GM23338 (cell line): ENCODE measurements around the gene C14orf132. TPM values are rescaled to one million over a fixed set of nuclear protein-coding genes. Genes with fewer than 3 reads are reported as not detected.

Experiments used
- ATAC-seq: fragments of 200-7000 bp; cut with Tn5 transposase; 3 replicates; pipeline ENCODE4 v1.9.1; 2020
- DNase-seq: peaks from one replicate; pipeline ENCODE4 v3.0.0-alpha.2; 2015; ENCODE audit warnings: low spot score
- H2AFZ ChIP-seq: fragments of 200-600 bp; sonication (generic); 2 replicates; pipeline ENCODE4 v1.8.0; 2016; ENCODE audit warnings: antibody characterized with exemption, mild to moderate bottlenecking, moderate library complexity
- H3F3A ChIP-seq: fragments of 200-600 bp; sonication (generic); replicated peaks from 2 replicates; pipeline ENCODE4 v1.8.0; 2017; ENCODE audit warnings: antibody characterized with exemption, mixed run types, low read depth
- H3K27ac ChIP-seq: fragments of 200-600 bp; sonication (generic); 2 replicates; pipeline ENCODE4 v1.6.1; 2016; ENCODE audit warnings: low read depth
- H3K27me3 ChIP-seq: fragments of 200-600 bp; sonication (generic); 2 replicates; pipeline ENCODE4 v1.8.0; 2016; ENCODE audit warnings: mild to moderate bottlenecking, mixed run types, moderate library complexity; ENCODE audit not compliant: insufficient read depth
- H3K36me3 ChIP-seq: fragments of 200-600 bp; sonication (generic); 2 replicates; pipeline ENCODE4 v1.8.0; 2016; ENCODE audit warnings: mild to moderate bottlenecking; ENCODE audit not compliant: insufficient read depth
- H3K4me1 ChIP-seq: fragments of 200-600 bp; sonication (generic); 2 replicates; pipeline ENCODE4 v1.8.0; 2016; ENCODE audit warnings: mild to moderate bottlenecking, moderate library complexity; ENCODE audit not compliant: insufficient read depth
- H3K4me2 ChIP-seq: fragments of 200-600 bp; sonication (generic); 2 replicates; pipeline ENCODE4 v1.7.1; 2017; ENCODE audit warnings: mixed run types
- H3K4me3 ChIP-seq: fragments of 200-600 bp; sonication (generic); 2 replicates; pipeline ENCODE4 v1.6.1; 2016; ENCODE audit warnings: mixed run types
- H3K79me2 ChIP-seq: fragments of 200-600 bp; sonication (generic); replicated peaks from 2 replicates; pipeline ENCODE4 v1.8.0; 2017; ENCODE audit warnings: mild to moderate bottlenecking; ENCODE audit not compliant: insufficient read depth
- H3K9me2 ChIP-seq: fragments of 200-600 bp; sonication (generic); 2 replicates; pipeline ENCODE4 v1.8.0; 2017; ENCODE audit not compliant: insufficient read depth
- H4K20me1 ChIP-seq: fragments of 200-600 bp; sonication (generic); replicated peaks from 2 replicates; pipeline ENCODE4 v1.8.0; 2017; ENCODE audit warnings: mild to moderate bottlenecking; ENCODE audit not compliant: insufficient read depth
- H3K27ac Mint-ChIP-seq: 2 replicates; pipeline ENCODE4 v1.8.0; 2020; ENCODE audit warnings: inconsistent platforms, mild to moderate bottlenecking, moderate library complexity, mixed read lengths
- H3K27me3 Mint-ChIP-seq: 3 replicates; pipeline ENCODE4 v1.8.0; 2022; ENCODE audit warnings: low read depth, mild to moderate bottlenecking, moderate library complexity, mixed read lengths, inconsistent platforms; ENCODE audit not compliant: insufficient read depth, poor library complexity
- H3K36me3 Mint-ChIP-seq: 3 replicates; pipeline ENCODE4 v1.8.0; 2021; ENCODE audit warnings: low read depth, mild to moderate bottlenecking, inconsistent platforms, moderate library complexity, mixed read lengths
- H3K4me1 Mint-ChIP-seq: 3 replicates; pipeline ENCODE4 v1.8.0; 2020; ENCODE audit warnings: mild to moderate bottlenecking, inconsistent platforms, mixed read lengths
- H3K4me3 Mint-ChIP-seq: 3 replicates; pipeline ENCODE4 v1.8.0; 2021; ENCODE audit warnings: moderate library complexity, mild to moderate bottlenecking, inconsistent platforms, mixed read lengths
- H3K9me3 Mint-ChIP-seq: 3 replicates; pipeline ENCODE4 v1.8.0; 2020; ENCODE audit warnings: moderate library complexity, mild to moderate bottlenecking, inconsistent platforms, mixed read lengths
- EZH2phosphoT487 ChIP-seq: fragments of 200-600 bp; sonication (generic); IDR thresholded peaks from one replicate; pipeline ENCODE4 v1.8.1; 2018; ENCODE audit warnings: antibody characterized with exemption; ENCODE audit not compliant: unreplicated experiment
- POLR2AphosphoS5 ChIP-seq: IDR thresholded peaks from 2 replicates; pipeline ENCODE4 v1.6.1; 2016; ENCODE audit warnings: antibody characterized with exemption, low read depth
- ZNF114 ChIP-seq: fragments of 250-450 bp; sonication (Bioruptor Pico); IDR thresholded peaks from 2 replicates; pipeline ENCODE4 v1.5.0; 2020; ENCODE audit warnings: mild to moderate bottlenecking, moderate library complexity
- polyA plus RNA-seq: library from polyadenylated mRNA; unstranded; fragments of >200 nt; fragmentation: Nextera tagmentation; extraction: Ambion mirVana; gene quantifications from 2 replicates; pipeline ENCODE4 v1.2.1, GENCODE V29; 2016
- total RNA-seq: library from RNA; depleted of rRNA; stranded (reverse); fragments of >200 nt; shearing (Covaris generic); gene quantifications from 2 replicates; pipeline ENCODE4 v1.2.3, GENCODE V29; 2014
- TF ChIP-seq, protein P1 (sequence below): fragments of 250-450 bp; sonication (Bioruptor Pico); IDR thresholded peaks from 2 replicates; pipeline ENCODE4 v1.5.0; 2020; ENCODE audit warnings: mild to moderate bottlenecking, moderate library complexity
- TF ChIP-seq, protein P2 (sequence below): IDR thresholded peaks from one replicate; pipeline ENCODE4 v1.6.1; 2018; ENCODE audit warnings: antibody characterized with exemption; ENCODE audit not compliant: unreplicated experiment
- TF ChIP-seq, protein P3 (sequence below), 2 experiments: fragments of 200-600 bp in 1 of 2; sonication (generic) in 1 of 2; conservative IDR thresholded peaks; 2 replicates each; pipeline versions ENCODE4 v1.5.1 to v1.6.1; 2016 to 2017; ENCODE audit warnings: antibody characterized with exemption in 2 of 2, low read depth in 2 of 2, mild to moderate bottlenecking in 2 of 2, moderate library complexity in 1 of 2

C14orf132 gene
- total and polyA plus RNA-seq, 2 experiments from 2014 or later: 13.8 to 16.2 TPM

DNA sequence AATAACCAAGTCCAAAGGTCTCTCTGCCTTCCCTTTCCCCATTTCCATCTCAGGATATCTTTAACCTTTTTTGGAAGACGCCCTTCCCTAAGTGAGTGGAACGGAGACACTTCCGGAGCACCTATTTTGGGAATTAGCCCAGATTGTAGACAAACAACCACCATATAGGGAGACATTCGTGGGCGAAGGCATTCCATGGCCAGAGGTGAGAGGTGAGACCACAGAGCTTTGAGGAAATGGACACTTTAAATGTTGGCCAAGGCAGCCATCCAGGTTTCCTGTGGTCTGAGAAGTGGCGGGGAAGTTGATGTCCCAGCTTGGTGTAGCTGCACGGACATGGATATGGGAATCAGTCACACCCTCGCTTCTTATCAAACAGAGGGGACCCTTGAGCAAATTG is 96.1 kb downstream of the C14orf132 start:
- Histone ChIP-seq H2AFZ (no peak overlapping the region), H3K9me2 (peaks cover 6% of the 10 kb centered on the region; the same call in 1 of the 2 replicates), H3K27ac (no peak overlapping the region), H3K4me2 (no peak overlapping the region), H4K20me1 (no peaks in the 10 kb centered on the region), H3K79me2 (no peaks in the 10 kb centered on the region), H3K4me1 (no peaks in the 10 kb centered on the region), H3K4me3 (no peak overlapping the region), H3F3A (no peaks in the 10 kb centered on the region), H3K36me3 (no peaks in the 10 kb centered on the region), H3K27me3 (0 out of 2 replicates have a peak, but pooled peaks cover 4% of the 10 kb centered on the region)
- no peak overlapping the region for H3K27ac Mint-ChIP-seq
- no peaks in the 10 kb centered on the region for H3K4me1 Mint-ChIP-seq
- H3K36me3 Mint-ChIP-seq: no peaks in the 10 kb centered on the region
- DNase-seq (no peak), ATAC-seq (no peak)
- no peak overlapping the region for H3K4me3 Mint-ChIP-seq
- H3K27me3 Mint-ChIP-seq: peaks cover 2% of the 10 kb centered on the region
- H3K9me3 Mint-ChIP-seq: peaks cover 8% of the 10 kb centered on the region; the same call in 2 of the 3 replicates
- TF ChIP-seq, protein P1, sequence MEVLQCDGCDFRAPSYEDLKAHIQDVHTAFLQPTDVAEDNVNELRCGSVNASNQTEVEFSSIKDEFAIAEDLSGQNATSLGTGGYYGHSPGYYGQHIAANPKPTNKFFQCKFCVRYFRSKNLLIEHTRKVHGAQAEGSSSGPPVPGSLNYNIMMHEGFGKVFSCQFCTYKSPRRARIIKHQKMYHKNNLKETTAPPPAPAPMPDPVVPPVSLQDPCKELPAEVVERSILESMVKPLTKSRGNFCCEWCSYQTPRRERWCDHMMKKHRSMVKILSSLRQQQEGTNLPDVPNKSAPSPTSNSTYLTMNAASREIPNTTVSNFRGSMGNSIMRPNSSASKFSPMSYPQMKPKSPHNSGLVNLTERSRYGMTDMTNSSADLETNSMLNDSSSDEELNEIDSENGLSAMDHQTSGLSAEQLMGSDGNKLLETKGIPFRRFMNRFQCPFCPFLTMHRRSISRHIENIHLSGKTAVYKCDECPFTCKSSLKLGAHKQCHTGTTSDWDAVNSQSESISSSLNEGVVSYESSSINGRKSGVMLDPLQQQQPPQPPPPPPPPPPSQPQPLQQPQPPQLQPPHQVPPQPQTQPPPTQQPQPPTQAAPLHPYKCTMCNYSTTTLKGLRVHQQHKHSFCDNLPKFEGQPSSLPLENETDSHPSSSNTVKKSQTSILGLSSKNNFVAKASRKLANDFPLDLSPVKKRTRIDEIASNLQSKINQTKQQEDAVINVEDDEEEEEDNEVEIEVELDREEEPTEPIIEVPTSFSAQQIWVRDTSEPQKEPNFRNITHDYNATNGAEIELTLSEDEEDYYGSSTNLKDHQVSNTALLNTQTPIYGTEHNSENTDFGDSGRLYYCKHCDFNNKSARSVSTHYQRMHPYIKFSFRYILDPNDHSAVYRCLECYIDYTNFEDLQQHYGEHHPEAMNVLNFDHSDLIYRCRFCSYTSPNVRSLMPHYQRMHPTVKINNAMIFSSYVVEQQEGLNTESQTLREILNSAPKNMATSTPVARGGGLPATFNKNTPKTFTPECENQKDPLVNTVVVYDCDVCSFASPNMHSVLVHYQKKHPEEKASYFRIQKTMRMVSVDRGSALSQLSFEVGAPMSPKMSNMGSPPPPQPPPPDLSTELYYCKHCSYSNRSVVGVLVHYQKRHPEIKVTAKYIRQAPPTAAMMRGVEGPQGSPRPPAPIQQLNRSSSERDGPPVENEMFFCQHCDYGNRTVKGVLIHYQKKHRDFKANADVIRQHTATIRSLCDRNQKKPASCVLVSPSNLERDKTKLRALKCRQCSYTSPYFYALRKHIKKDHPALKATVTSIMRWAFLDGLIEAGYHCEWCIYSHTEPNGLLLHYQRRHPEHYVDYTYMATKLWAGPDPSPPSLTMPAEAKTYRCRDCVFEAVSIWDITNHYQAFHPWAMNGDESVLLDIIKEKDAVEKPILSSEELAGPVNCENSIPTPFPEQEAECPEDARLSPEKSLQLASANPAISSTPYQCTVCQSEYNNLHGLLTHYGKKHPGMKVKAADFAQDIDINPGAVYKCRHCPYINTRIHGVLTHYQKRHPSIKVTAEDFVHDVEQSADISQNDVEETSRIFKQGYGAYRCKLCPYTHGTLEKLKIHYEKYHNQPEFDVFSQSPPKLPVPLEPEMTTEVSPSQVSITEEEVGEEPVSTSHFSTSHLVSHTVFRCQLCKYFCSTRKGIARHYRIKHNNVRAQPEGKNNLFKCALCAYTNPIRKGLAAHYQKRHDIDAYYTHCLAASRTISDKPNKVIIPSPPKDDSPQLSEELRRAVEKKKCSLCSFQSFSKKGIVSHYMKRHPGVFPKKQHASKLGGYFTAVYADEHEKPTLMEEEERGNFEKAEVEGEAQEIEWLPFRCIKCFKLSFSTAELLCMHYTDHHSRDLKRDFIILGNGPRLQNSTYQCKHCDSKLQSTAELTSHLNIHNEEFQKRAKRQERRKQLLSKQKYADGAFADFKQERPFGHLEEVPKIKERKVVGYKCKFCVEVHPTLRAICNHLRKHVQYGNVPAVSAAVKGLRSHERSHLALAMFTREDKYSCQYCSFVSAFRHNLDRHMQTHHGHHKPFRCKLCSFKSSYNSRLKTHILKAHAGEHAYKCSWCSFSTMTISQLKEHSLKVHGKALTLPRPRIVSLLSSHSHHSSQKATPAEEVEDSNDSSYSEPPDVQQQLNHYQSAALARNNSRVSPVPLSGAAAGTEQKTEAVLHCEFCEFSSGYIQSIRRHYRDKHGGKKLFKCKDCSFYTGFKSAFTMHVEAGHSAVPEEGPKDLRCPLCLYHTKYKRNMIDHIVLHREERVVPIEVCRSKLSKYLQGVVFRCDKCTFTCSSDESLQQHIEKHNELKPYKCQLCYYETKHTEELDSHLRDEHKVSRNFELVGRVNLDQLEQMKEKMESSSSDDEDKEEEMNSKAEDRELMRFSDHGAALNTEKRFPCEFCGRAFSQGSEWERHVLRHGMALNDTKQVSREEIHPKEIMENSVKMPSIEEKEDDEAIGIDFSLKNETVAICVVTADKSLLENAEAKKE (CRISPR knock-in tag): no peak

- H2AFZ ChIP-seq: no peak overlapping the region
- no peaks in the 10 kb centered on the region for H3K36me3 ChIP-seq
- no peaks in the 10 kb centered on the region for H3F3A ChIP-seq
- H3K4me1 ChIP-seq: no peaks in the 10 kb centered on the region
- no peak overlapping the region for H3K27ac ChIP-seq
- no peaks in the 10 kb centered on the region for H3K79me2 ChIP-seq
- H3K9me3 Mint-ChIP-seq: peaks cover 8% of the 10 kb centered on the region; the same call in 2 of the 3 replicates
- no peak overlapping the region for H3K4me3 Mint-ChIP-seq
- ATAC-seq (no peak), DNase-seq (no peak)
- H3K4me3 ChIP-seq: no peak overlapping the region
- no peaks in the 10 kb centered on the region for H4K20me1 ChIP-seq
- H3K27ac Mint-ChIP-seq: no peak overlapping the region
- no peaks in the 10 kb centered on the region for H3K27me3 ChIP-seq
- no peaks in the 10 kb centered on the region for H3K4me1 Mint-ChIP-seq
- no peaks in the 10 kb centered on the region for H3K27me3 Mint-ChIP-seq
- H3K9me2 ChIP-seq: peaks cover 6% of the 10 kb centered on the region; the same call in 1 of the 2 replicates
- no peaks in the 10 kb centered on the region for H3K36me3 Mint-ChIP-seq
- no peak overlapping the region for H3K4me2 ChIP-seq
- TF ChIP-seq, protein P2, sequence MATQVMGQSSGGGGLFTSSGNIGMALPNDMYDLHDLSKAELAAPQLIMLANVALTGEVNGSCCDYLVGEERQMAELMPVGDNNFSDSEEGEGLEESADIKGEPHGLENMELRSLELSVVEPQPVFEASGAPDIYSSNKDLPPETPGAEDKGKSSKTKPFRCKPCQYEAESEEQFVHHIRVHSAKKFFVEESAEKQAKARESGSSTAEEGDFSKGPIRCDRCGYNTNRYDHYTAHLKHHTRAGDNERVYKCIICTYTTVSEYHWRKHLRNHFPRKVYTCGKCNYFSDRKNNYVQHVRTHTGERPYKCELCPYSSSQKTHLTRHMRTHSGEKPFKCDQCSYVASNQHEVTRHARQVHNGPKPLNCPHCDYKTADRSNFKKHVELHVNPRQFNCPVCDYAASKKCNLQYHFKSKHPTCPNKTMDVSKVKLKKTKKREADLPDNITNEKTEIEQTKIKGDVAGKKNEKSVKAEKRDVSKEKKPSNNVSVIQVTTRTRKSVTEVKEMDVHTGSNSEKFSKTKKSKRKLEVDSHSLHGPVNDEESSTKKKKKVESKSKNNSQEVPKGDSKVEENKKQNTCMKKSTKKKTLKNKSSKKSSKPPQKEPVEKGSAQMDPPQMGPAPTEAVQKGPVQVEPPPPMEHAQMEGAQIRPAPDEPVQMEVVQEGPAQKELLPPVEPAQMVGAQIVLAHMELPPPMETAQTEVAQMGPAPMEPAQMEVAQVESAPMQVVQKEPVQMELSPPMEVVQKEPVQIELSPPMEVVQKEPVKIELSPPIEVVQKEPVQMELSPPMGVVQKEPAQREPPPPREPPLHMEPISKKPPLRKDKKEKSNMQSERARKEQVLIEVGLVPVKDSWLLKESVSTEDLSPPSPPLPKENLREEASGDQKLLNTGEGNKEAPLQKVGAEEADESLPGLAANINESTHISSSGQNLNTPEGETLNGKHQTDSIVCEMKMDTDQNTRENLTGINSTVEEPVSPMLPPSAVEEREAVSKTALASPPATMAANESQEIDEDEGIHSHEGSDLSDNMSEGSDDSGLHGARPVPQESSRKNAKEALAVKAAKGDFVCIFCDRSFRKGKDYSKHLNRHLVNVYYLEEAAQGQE: no peak
- TF ChIP-seq POLR2AphosphoS5 (no peak), EZH2phosphoT487 (no peak), ZNF114 (CRISPR knock-in tag) (no peak)
- TF ChIP-seq, protein P3, sequence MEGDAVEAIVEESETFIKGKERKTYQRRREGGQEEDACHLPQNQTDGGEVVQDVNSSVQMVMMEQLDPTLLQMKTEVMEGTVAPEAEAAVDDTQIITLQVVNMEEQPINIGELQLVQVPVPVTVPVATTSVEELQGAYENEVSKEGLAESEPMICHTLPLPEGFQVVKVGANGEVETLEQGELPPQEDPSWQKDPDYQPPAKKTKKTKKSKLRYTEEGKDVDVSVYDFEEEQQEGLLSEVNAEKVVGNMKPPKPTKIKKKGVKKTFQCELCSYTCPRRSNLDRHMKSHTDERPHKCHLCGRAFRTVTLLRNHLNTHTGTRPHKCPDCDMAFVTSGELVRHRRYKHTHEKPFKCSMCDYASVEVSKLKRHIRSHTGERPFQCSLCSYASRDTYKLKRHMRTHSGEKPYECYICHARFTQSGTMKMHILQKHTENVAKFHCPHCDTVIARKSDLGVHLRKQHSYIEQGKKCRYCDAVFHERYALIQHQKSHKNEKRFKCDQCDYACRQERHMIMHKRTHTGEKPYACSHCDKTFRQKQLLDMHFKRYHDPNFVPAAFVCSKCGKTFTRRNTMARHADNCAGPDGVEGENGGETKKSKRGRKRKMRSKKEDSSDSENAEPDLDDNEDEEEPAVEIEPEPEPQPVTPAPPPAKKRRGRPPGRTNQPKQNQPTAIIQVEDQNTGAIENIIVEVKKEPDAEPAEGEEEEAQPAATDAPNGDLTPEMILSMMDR (conservative IDR thresholded peaks at IDR 0.05; ENCODE audit: low read depth in 2 of 2): no peak
Observed at GRCh38 chr14:96136371-96137005, 97.3 kb downstream of the C14orf132 start.
